ENCODE data around the gene OPCML. TPM values are rescaled to one million over a fixed set of nuclear protein-coding genes. Genes with fewer than 3 reads are reported as not detected.

OPCML gene
- total and polyA plus RNA-seq, 2 experiments from 2014 or later = 1.2 to 4.4 TPM

- peaks cover 22% of the 10 kb centered on the region for H3K4me1 Mint-ChIP-seq
- H2AFZ ChIP-seq = no peak overlapping the region
- H3K36me3 Mint-ChIP-seq (ENCODE audit: low read depth) = peaks cover 2% of the 10 kb centered on the region
- no peak overlapping the region for H3K4me3 ChIP-seq
- H3K4me3 Mint-ChIP-seq = no peak overlapping the region
- H3K79me2 ChIP-seq (replicated peaks; ENCODE audit: insufficient read depth) = no peaks in the 10 kb centered on the region
- DNase-seq (ENCODE audit: low spot score) = no peak
- H3K27ac Mint-ChIP-seq = no peak overlapping the region
- peaks cover 2% of the 10 kb centered on the region for H3K9me3 Mint-ChIP-seq
- no peaks in the 10 kb centered on the region for H4K20me1 ChIP-seq (replicated peaks; ENCODE audit: insufficient read depth)
- no peak overlapping the region for H3K27ac ChIP-seq (ENCODE audit: low read depth)
- H3F3A ChIP-seq (replicated peaks; ENCODE audit: low read depth) = no peaks in the 10 kb centered on the region
- ATAC-seq = no peak
- peaks cover 22% of the 10 kb centered on the region for H3K4me1 ChIP-seq (ENCODE audit: insufficient read depth)
- peaks cover 5% of the 10 kb centered on the region for H3K27me3 Mint-ChIP-seq (ENCODE audit: insufficient read depth, low read depth, poor library complexity)
- H3K4me2 ChIP-seq = no peak overlapping the region
- H3K9me2 ChIP-seq (ENCODE audit: insufficient read depth) = peaks cover 54% of the 10 kb centered on the region
- H3K36me3 ChIP-seq (ENCODE audit: insufficient read depth) = no peaks in the 10 kb centered on the region
- TF ChIP-seq JUNB (IDR thresholded peaks at IDR 0.05; ENCODE audit: unreplicated experiment) = no peak
- no peak for TF ChIP-seq REST (IDR thresholded peaks at IDR 0.05; ENCODE audit: unreplicated experiment)
- TF ChIP-seq ZNF114 (CRISPR knock-in tag; IDR thresholded peaks at IDR 0.05) = no peak
- no peak for TF ChIP-seq CTCF (conservative IDR thresholded peaks at IDR 0.05; ENCODE audit: low read depth in 2 of 2)
- TF ChIP-seq STAT1 (IDR thresholded peaks at IDR 0.05; ENCODE audit: unreplicated experiment) = no peak
- no peak for TF ChIP-seq ZNF462 (CRISPR knock-in tag; IDR thresholded peaks at IDR 0.05)
- no peak for TF ChIP-seq EZH2 (IDR thresholded peaks at IDR 0.05; ENCODE audit: low read depth, unreplicated experiment)
- TF ChIP-seq ZNF331 (CRISPR knock-in tag; IDR thresholded peaks at IDR 0.05; ENCODE audit: low read depth) = no peak
- TF ChIP-seq ETS1 (IDR thresholded peaks at IDR 0.05) = no peak
- TF ChIP-seq EZH2phosphoT487 (IDR thresholded peaks at IDR 0.05; ENCODE audit: unreplicated experiment) = no peak
- no peak for TF ChIP-seq CREB1 (CRISPR knock-in tag; IDR thresholded peaks at IDR 0.05; ENCODE audit: low read depth)
- TF ChIP-seq POLR2AphosphoS5 (IDR thresholded peaks at IDR 0.05; ENCODE audit: low read depth) = no peak
- no peak for TF ChIP-seq NANOG (IDR thresholded peaks at IDR 0.05; ENCODE audit: borderline replicate concordance)
- no peaks in the 10 kb centered on the region for H3K27me3 ChIP-seq (ENCODE audit: insufficient read depth)
These were observed 633.6 kb downstream of the OPCML start for GRCh38 chr11:132898676-132899075.

Measured in GM23338 (cell line).